SK-N-SH (cell line): ENCODE measurements around the gene CTNNA3. TPM values are rescaled to one million over a fixed set of nuclear protein-coding genes. Genes with fewer than 3 reads are reported as not detected.

Experiments used
- CTCF ChIA-PET: fragments of 300-600, 350-600 bp; formaldehyde crosslinking; extraction: SDS; loops from one replicate; lab custom pipeline; 2021; lab: Yijun Ruan, JAX
- POLR2A ChIA-PET: fragments of 350-600 bp; sonication (Branson Sonifier 250); formaldehyde crosslinking; extraction: SDS; loops from one replicate; lab custom pipeline; 2020; ENCODE audit warnings: antibody characterized with exemption, inconsistent platforms; lab: Yijun Ruan, JAX
- DNase-seq: peaks from one replicate; pipeline ENCODE4 v3.0.0; 2012
- H2AFZ ChIP-seq: fragments of 200-600 bp; sonication (generic); 2 replicates; pipeline ENCODE4 v1.8.1; 2016; ENCODE audit warnings: antibody characterized with exemption, mild to moderate bottlenecking, low read depth
- H3F3A ChIP-seq: fragments of 200-600 bp; sonication (generic); replicated peaks from 2 replicates; pipeline ENCODE3; 2016; ENCODE audit warnings: antibody characterized with exemption, mild to moderate bottlenecking; ENCODE audit not compliant: insufficient read depth
- H3K27ac ChIP-seq, 2 experiments: fragments of 200-500 bp in 1 of 2; fragments of 200-600 bp in 1 of 2; sonication (Bioruptor generic) in 1 of 2; sonication (generic), shearing (Covaris generic) in 1 of 2; 2 replicates each; pipeline versions ENCODE4 v1.5.1 to v1.6.1; 2014 to 2016; ENCODE audit warnings: low read depth in 2 of 2, inconsistent platforms in 1 of 2, low read length in 1 of 2, mild to moderate bottlenecking in 1 of 2, mixed read lengths in 1 of 2
- H3K27me3 ChIP-seq: fragments of 200-600 bp; sonication (generic), shearing (Covaris generic); 2 replicates; pipeline ENCODE4 v1.6.1; 2016; ENCODE audit warnings: mixed run types; ENCODE audit not compliant: insufficient read depth
- H3K36me3 ChIP-seq, 2 experiments: fragments of 200-500 bp in 1 of 2; fragments of 200-600 bp in 1 of 2; sonication (Bioruptor generic) in 1 of 2; sonication (generic) in 1 of 2; replicated peaks in 1 of 2; 2 replicates each; pipeline versions ENCODE3 to v1.5.1; 2014 to 2016; ENCODE audit warnings: low read length in 1 of 2, mild to moderate bottlenecking in 1 of 2; ENCODE audit not compliant: insufficient read depth in 2 of 2, control insufficient read depth in 1 of 2
- H3K4me1 ChIP-seq, 2 experiments: fragments of 200-500 bp in 1 of 2; fragments of 200-600 bp in 1 of 2; sonication (Bioruptor generic) in 1 of 2; sonication (generic), shearing (Covaris generic) in 1 of 2; 2 replicates each; pipeline versions ENCODE4 v1.5.1 to v1.6.1; 2014 to 2016; ENCODE audit warnings: low read depth in 1 of 2, low read length in 1 of 2, mixed run types in 1 of 2; ENCODE audit not compliant: insufficient read depth in 2 of 2, control insufficient read depth in 1 of 2
- H3K4me2 ChIP-seq: fragments of 200-600 bp; sonication (generic), shearing (Covaris generic); 2 replicates; pipeline ENCODE4 v1.6.1; 2017; ENCODE audit warnings: mixed run types
- H3K4me3 ChIP-seq, 2 experiments: fragments of 200-500 bp in 1 of 2; fragments of 200-600 bp in 1 of 2; sonication (Bioruptor generic) in 1 of 2; sonication (generic), shearing (Covaris generic) in 1 of 2; 2 replicates each; pipeline versions ENCODE4 v1.5.1 to v1.8.1; 2014 to 2016; ENCODE audit warnings: low read depth in 2 of 2, inconsistent platforms in 1 of 2, low read length in 1 of 2, mild to moderate bottlenecking in 1 of 2, mixed read lengths in 1 of 2, moderate library complexity in 1 of 2
- H3K79me2 ChIP-seq: fragments of 200-600 bp; sonication (generic); 2 replicates; pipeline ENCODE4 v1.8.1; 2017; ENCODE audit warnings: mild to moderate bottlenecking; ENCODE audit not compliant: insufficient read depth
- H3K9ac ChIP-seq: fragments of 200-600 bp; sonication (generic); 2 replicates; pipeline ENCODE4 v1.6.1; 2017; ENCODE audit warnings: mixed run types
- H3K9me2 ChIP-seq: fragments of 200-600 bp; sonication (generic); 2 replicates; pipeline ENCODE4 v1.6.1; 2017; ENCODE audit warnings: mixed run types
- H3K9me3 ChIP-seq: fragments of 200-600 bp; sonication (generic); 2 replicates; pipeline ENCODE4 v1.6.1; 2017; ENCODE audit warnings: mixed run types, mild to moderate bottlenecking, moderate library complexity
- H4K20me1 ChIP-seq: fragments of 200-600 bp; sonication (generic); 2 replicates; pipeline ENCODE4 v1.6.1; 2017; ENCODE audit warnings: mild to moderate bottlenecking, mixed run types; ENCODE audit not compliant: insufficient read depth
- CHD2 ChIP-seq: fragments of 150-350 bp; IDR thresholded peaks from 2 replicates; pipeline ENCODE4 v1.6.1; 2018; ENCODE audit warnings: low read length; ENCODE audit not compliant: partially characterized antibody
- CTCF ChIP-seq: fragments of 200-600 bp; sonication (generic); IDR thresholded peaks from 2 replicates; pipeline ENCODE4 v1.6.1; 2017; ENCODE audit warnings: antibody characterized with exemption, mild to moderate bottlenecking, moderate library complexity
- FOSL2 ChIP-seq: IDR thresholded peaks from 2 replicates; pipeline ENCODE4 v1.4.0; 2012; ENCODE audit warnings: low read depth, mild to moderate bottlenecking, moderate library complexity, borderline replicate concordance
- FOXJ3 ChIP-seq: sonication (generic); formaldehyde crosslinking; IDR thresholded peaks from 2 replicates; pipeline ENCODE4 v1.5.1; 2020; ENCODE audit warnings: mild to moderate bottlenecking, missing genetic modification reagents
- GATA2 ChIP-seq: sonication (generic); formaldehyde crosslinking; IDR thresholded peaks from 2 replicates; pipeline ENCODE4 v1.5.0; 2020; ENCODE audit warnings: mild to moderate bottlenecking, missing genetic modification reagents
- JUND ChIP-seq: IDR thresholded peaks from 2 replicates; pipeline ENCODE4 v1.4.0; 2012
- MXI1 ChIP-seq: IDR thresholded peaks from 2 replicates; pipeline ENCODE4 v1.6.1; 2012; ENCODE audit warnings: mild to moderate bottlenecking, low read depth, low read length, improper control_type of control experiment
- POLR2AphosphoS5 ChIP-seq: IDR thresholded peaks from 2 replicates; pipeline ENCODE4 v1.6.1; 2012; ENCODE audit warnings: low read depth, low read length
- RAD21 ChIP-seq: IDR thresholded peaks from 2 replicates; pipeline ENCODE4 v1.6.1; 2012; ENCODE audit warnings: mild to moderate bottlenecking, low read length
- RFX5 ChIP-seq: IDR thresholded peaks from 2 replicates; pipeline ENCODE4 v1.6.1; 2012; ENCODE audit warnings: mild to moderate bottlenecking, improper control_type of control experiment, low read length
- RXRA ChIP-seq: IDR thresholded peaks from 2 replicates; pipeline ENCODE4 v1.4.0; 2012; ENCODE audit warnings: low read depth, mild to moderate bottlenecking, borderline replicate concordance
- SMC3 ChIP-seq: IDR thresholded peaks from 2 replicates; pipeline ENCODE4 v1.6.1; 2012; ENCODE audit warnings: low read depth, low read length, improper control_type of control experiment
- TEAD4 ChIP-seq: IDR thresholded peaks from 2 replicates; pipeline ENCODE4 v1.4.0; 2012; ENCODE audit warnings: mild to moderate bottlenecking, borderline replicate concordance; ENCODE audit not compliant: insufficient read depth
- YY1 ChIP-seq: IDR thresholded peaks from 2 replicates; pipeline ENCODE4 v1.4.0; 2012; ENCODE audit warnings: low read depth, mild to moderate bottlenecking
- WGBS: methylation state at CpG from one replicate; pipeline ENCODE4 v1.1.6; 2017; ENCODE audit warnings: low lambda C conversion rate; 5-methylcytosine and 5-hydroxymethylcytosine counted together
- polyA plus RNA-seq, 3 experiments: library from polyadenylated mRNA; depleted of rRNA; stranded (reverse); fragments of >200 nt; gene quantifications; 2 replicates each; pipeline ENCODE4 v1.2.3, GENCODE V29; 2012
- TF ChIP-seq, protein P1 (sequence below): fragments of 150-350 bp; IDR thresholded peaks from 2 replicates; pipeline ENCODE4 v1.6.1; 2017; ENCODE audit warnings: antibody characterized with exemption, low read length, low read depth, borderline replicate concordance
- TF ChIP-seq, protein P2 (sequence below): fragments of 150-350 bp; IDR thresholded peaks from 2 replicates; pipeline ENCODE4 v1.6.1; 2016; ENCODE audit warnings: mild to moderate bottlenecking, low read depth, low read length
- TF ChIP-seq, protein P3 (sequence below): IDR thresholded peaks from 2 replicates; pipeline ENCODE4 v1.4.0; 2012; ENCODE audit warnings: low read depth

The CTNNA3 gene
- polyA plus RNA-seq, 1 of the 3 experiments (the other 2 are of a cell fraction) = not detected

- TF ChIP-seq POLR2AphosphoS5 = no peak
- TF ChIP-seq TEAD4 = no peak
- TF ChIP-seq GATA2 (CRISPR knock-in tag) = no peak
These were observed 767.8 kb downstream of the CTNNA3 start (continued) for GRCh38 chr10:66927971-66928770.

GRCh38 chr10:66927251-66927935, 768.6 kb downstream of the CTNNA3 start:
- no peaks in the 10 kb centered on the region for H4K20me1 ChIP-seq
- H3K27ac ChIP-seq = no peak overlapping the region
- H3K4me3 ChIP-seq = no peak overlapping the region; a peak in 1 of 4 replicates
- TF ChIP-seq RAD21 (no peak), MXI1 (no peak), RXRA (no peak), SMC3 (no peak), CHD2 (no peak), FOXJ3 (CRISPR knock-in tag) (no peak), RFX5 (no peak), YY1 (no peak), CTCF (no peak), POLR2AphosphoS5 (no peak), JUND (no peak), GATA2 (CRISPR knock-in tag) (no peak), FOSL2 (no peak), TEAD4 (no peak)
- TF ChIP-seq, protein P1, sequence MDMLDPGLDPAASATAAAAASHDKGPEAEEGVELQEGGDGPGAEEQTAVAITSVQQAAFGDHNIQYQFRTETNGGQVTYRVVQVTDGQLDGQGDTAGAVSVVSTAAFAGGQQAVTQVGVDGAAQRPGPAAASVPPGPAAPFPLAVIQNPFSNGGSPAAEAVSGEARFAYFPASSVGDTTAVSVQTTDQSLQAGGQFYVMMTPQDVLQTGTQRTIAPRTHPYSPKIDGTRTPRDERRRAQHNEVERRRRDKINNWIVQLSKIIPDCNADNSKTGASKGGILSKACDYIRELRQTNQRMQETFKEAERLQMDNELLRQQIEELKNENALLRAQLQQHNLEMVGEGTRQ = no peak
- TF ChIP-seq, protein P2, sequence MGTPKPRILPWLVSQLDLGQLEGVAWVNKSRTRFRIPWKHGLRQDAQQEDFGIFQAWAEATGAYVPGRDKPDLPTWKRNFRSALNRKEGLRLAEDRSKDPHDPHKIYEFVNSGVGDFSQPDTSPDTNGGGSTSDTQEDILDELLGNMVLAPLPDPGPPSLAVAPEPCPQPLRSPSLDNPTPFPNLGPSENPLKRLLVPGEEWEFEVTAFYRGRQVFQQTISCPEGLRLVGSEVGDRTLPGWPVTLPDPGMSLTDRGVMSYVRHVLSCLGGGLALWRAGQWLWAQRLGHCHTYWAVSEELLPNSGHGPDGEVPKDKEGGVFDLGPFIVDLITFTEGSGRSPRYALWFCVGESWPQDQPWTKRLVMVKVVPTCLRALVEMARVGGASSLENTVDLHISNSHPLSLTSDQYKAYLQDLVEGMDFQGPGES = no peak
- TF ChIP-seq, protein P3, sequence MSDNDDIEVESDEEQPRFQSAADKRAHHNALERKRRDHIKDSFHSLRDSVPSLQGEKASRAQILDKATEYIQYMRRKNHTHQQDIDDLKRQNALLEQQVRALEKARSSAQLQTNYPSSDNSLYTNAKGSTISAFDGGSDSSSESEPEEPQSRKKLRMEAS = no peak
- no peaks in the 10 kb centered on the region for H3K9me2 ChIP-seq
- no peak overlapping the region; the same call in 1 of the 2 replicates for H3K4me2 ChIP-seq
- WGBS = 15% methylated on average over 6 of the region's 11 CpGs
- no peak overlapping the region for H2AFZ ChIP-seq
- no peak overlapping the region for H3K9ac ChIP-seq
- H3K36me3 ChIP-seq = no peaks in the 10 kb centered on the region
- H3K9me3 ChIP-seq = no peaks in the 10 kb centered on the region
- H3F3A ChIP-seq = no peaks in the 10 kb centered on the region
- no peak for DNase-seq
- POLR2A ChIA-PET = no interaction called here
- peaks cover 31% of the 10 kb centered on the region for H3K27me3 ChIP-seq
- H3K4me1 ChIP-seq = peaks cover 0 to 8% of the 10 kb centered on the region in 2 experiments; a peak in 1 of 4 replicates
- no peaks in the 10 kb centered on the region for H3K79me2 ChIP-seq
- CTCF ChIA-PET = interaction anchor here (0.8 to 1.4 kb wide), 2 partner anchors 9 to 11 kb away, joined by 3 to 4 read pairs; no protein-coding TSS in a partner anchor
